ENCODE results near the gene KCNN3.

- TF ChIP-seq CTCF (IDR thresholded peaks at IDR 0.05) (no peak), EZH2phosphoT487 (IDR thresholded peaks at IDR 0.05) (no peak), EZH2 (IDR thresholded peaks at IDR 0.05) (no peak)
Measured at GRCh38 chr1:154838988-154839387, 31.1 kb downstream of the KCNN3 start.
